ENCODE results near the gene ZIC4. TPM values are rescaled to one million over a fixed set of nuclear protein-coding genes. Genes with fewer than 3 reads are reported as not detected.

ZIC4 gene
- total RNA-seq, 4 donors from 2014 or later: not detected

- Histone ChIP-seq H3K9me3 (no peaks in the 10 kb centered on the region), H3K27me3 (peaks cover 100% of the 10 kb centered on the region), H3K4me1 (no peaks in the 10 kb centered on the region), H3K4me3 (no peak overlapping the region), H3K27ac (no peak overlapping the region), H3K36me3 (no peaks in the 10 kb centered on the region)
- no peak for DNase-seq (ENCODE audit: low spot score in 2 of 2)
- WGBS: 15% methylated on average over 6 of the region's 6 CpGs
- TF ChIP-seq POLR2AphosphoS5 (IDR thresholded peaks at IDR 0.05) (no peak), CTCF (IDR thresholded peaks at IDR 0.05) (no peak), EP300 (IDR thresholded peaks at IDR 0.05) (no peak), POLR2A (IDR thresholded peaks at IDR 0.05) (no peak)
These were observed 24.7 kb downstream of the ZIC4 start for GRCh38 chr3:147381596-147381995.

GRCh38 chr3:147380977-147381376, 25.4 kb downstream of the ZIC4 start:
- WGBS: 38% methylated on average over 3 of the region's 3 CpGs
- Histone ChIP-seq H3K4me3 (no peak overlapping the region), H3K36me3 (no peaks in the 10 kb centered on the region), H3K27me3 (peaks cover 100% of the 10 kb centered on the region), H3K27ac (no peak overlapping the region), H3K4me1 (no peaks in the 10 kb centered on the region), H3K9me3 (no peaks in the 10 kb centered on the region)
- DNase-seq (ENCODE audit: low spot score in 2 of 2): no peak
- no peak for TF ChIP-seq EP300 (IDR thresholded peaks at IDR 0.05)
- TF ChIP-seq POLR2A (IDR thresholded peaks at IDR 0.05): no peak
- TF ChIP-seq CTCF (IDR thresholded peaks at IDR 0.05): no peak
- no peak for TF ChIP-seq POLR2AphosphoS5 (IDR thresholded peaks at IDR 0.05)

GRCh38 chr3:147380387-147380951, 25.9 kb downstream of the ZIC4 start:
- no peak overlapping the region for H3K27ac ChIP-seq
- H3K27me3 ChIP-seq: peaks cover 100% of the 10 kb centered on the region
- no peaks in the 10 kb centered on the region for H3K36me3 ChIP-seq
- DNase-seq (ENCODE audit: low spot score in 2 of 2): no peak
- 12% methylated on average over 22 of the region's 26 CpGs for WGBS
- H3K9me3 ChIP-seq: no peaks in the 10 kb centered on the region
- H3K4me3 ChIP-seq: no peak overlapping the region
- H3K4me1 ChIP-seq: no peaks in the 10 kb centered on the region
- TF ChIP-seq POLR2AphosphoS5 (IDR thresholded peaks at IDR 0.05) (no peak), EP300 (IDR thresholded peaks at IDR 0.05) (no peak), POLR2A (IDR thresholded peaks at IDR 0.05) (no peak), CTCF (IDR thresholded peaks at IDR 0.05) (no peak)

GRCh38 chr3:147379651-147380050, 26.7 kb downstream of the ZIC4 start:
- Histone ChIP-seq H3K9me3 (no peaks in the 10 kb centered on the region), H3K27ac (no peak overlapping the region), H3K27me3 (peaks cover 100% of the 10 kb centered on the region), H3K36me3 (no peaks in the 10 kb centered on the region), H3K4me3 (no peak overlapping the region), H3K4me1 (no peaks in the 10 kb centered on the region)
- TF ChIP-seq POLR2A (IDR thresholded peaks at IDR 0.05) (no peak), POLR2AphosphoS5 (IDR thresholded peaks at IDR 0.05) (no peak), EP300 (IDR thresholded peaks at IDR 0.05) (no peak), CTCF (IDR thresholded peaks at IDR 0.05) (no peak)
- WGBS: 14% methylated on average over 10 of the region's 10 CpGs
- DNase-seq (ENCODE audit: low spot score in 2 of 2): no peak

- Histone ChIP-seq H3K36me3 (no peaks in the 10 kb centered on the region), H3K27me3 (peaks cover 100% of the 10 kb centered on the region), H3K4me3 (no peak overlapping the region), H3K4me1 (no peaks in the 10 kb centered on the region), H3K27ac (no peak overlapping the region), H3K9me3 (no peaks in the 10 kb centered on the region)
- TF ChIP-seq EP300 (IDR thresholded peaks at IDR 0.05) (no peak), CTCF (IDR thresholded peaks at IDR 0.05) (no peak), POLR2AphosphoS5 (IDR thresholded peaks at IDR 0.05) (no peak), POLR2A (IDR thresholded peaks at IDR 0.05) (no peak)
- no peak for DNase-seq (ENCODE audit: low spot score in 2 of 2)
- 10% methylated on average over 25 of the region's 30 CpGs for WGBS
These were observed 28.7 kb downstream of the ZIC4 start for GRCh38 chr3:147377412-147378367.
